GM12878 (cell line): Measurements from ENCODE around the gene BHLHE23.

Experiments used
- CBFB ChIP-seq: IDR thresholded peaks from 2 replicates; pipeline ENCODE4 v1.6.1; 2016; ENCODE audit warnings: antibody characterized with exemption, low read depth
- CEBPB ChIP-seq, 2 experiments: fragments of 150-350 bp in 1 of 2; IDR thresholded peaks; 2 replicates each; pipeline ENCODE4 v1.6.1; 2012 to 2014; ENCODE audit warnings: low read depth in 2 of 2, low read length in 2 of 2, borderline replicate concordance in 1 of 2, inconsistent platforms in 1 of 2
- CTCF ChIP-seq, 3 experiments: IDR thresholded peaks in 2 of 3; conservative IDR thresholded peaks in 1 of 3; 2 replicates each; pipeline ENCODE4 v1.5.1; 2011; ENCODE audit warnings: low read depth in 3 of 3, low read length in 3 of 3, mild to moderate bottlenecking in 3 of 3, control low read depth in 2 of 3, moderate library complexity in 2 of 3, inconsistent platforms in 1 of 3, mixed read lengths in 1 of 3; ENCODE audit not compliant: control insufficient read depth in 2 of 3, insufficient read depth in 1 of 3; ENCODE audit errors: extremely low read depth in 1 of 3
- KAT2A ChIP-seq: conservative IDR thresholded peaks from 2 replicates; pipeline ENCODE4 v1.6.1; 2011; ENCODE audit warnings: low read depth, low read length; ENCODE audit not compliant: control insufficient read depth
- MTA3 ChIP-seq: IDR thresholded peaks from 2 replicates; pipeline ENCODE4 v1.6.1; 2012; ENCODE audit warnings: low read length, inconsistent platforms, borderline replicate concordance
- NFIC ChIP-seq: IDR thresholded peaks from 2 replicates; pipeline ENCODE4 v1.6.1; 2012; ENCODE audit warnings: low read depth, mild to moderate bottlenecking, inconsistent platforms, low read length, moderate library complexity
- NR2C2 ChIP-seq: IDR thresholded peaks from 2 replicates; pipeline ENCODE4 v1.6.1; 2011; ENCODE audit warnings: borderline replicate concordance, low read depth; ENCODE audit not compliant: control insufficient read depth, insufficient read length
- RCOR1 ChIP-seq: conservative IDR thresholded peaks from 2 replicates; pipeline ENCODE4 v1.6.1; 2012; ENCODE audit warnings: low read depth, low read length, improper control_type of control experiment
- TF ChIP-seq, protein P1 (sequence below): fragments of 450-650 bp; IDR thresholded peaks from 2 replicates; pipeline ENCODE4 v1.6.1; 2016; ENCODE audit warnings: mild to moderate bottlenecking
- TF ChIP-seq, protein P2 (sequence below): IDR thresholded peaks from 2 replicates; pipeline ENCODE4 v1.6.1; 2012; ENCODE audit warnings: low read length, inconsistent platforms

DNA sequence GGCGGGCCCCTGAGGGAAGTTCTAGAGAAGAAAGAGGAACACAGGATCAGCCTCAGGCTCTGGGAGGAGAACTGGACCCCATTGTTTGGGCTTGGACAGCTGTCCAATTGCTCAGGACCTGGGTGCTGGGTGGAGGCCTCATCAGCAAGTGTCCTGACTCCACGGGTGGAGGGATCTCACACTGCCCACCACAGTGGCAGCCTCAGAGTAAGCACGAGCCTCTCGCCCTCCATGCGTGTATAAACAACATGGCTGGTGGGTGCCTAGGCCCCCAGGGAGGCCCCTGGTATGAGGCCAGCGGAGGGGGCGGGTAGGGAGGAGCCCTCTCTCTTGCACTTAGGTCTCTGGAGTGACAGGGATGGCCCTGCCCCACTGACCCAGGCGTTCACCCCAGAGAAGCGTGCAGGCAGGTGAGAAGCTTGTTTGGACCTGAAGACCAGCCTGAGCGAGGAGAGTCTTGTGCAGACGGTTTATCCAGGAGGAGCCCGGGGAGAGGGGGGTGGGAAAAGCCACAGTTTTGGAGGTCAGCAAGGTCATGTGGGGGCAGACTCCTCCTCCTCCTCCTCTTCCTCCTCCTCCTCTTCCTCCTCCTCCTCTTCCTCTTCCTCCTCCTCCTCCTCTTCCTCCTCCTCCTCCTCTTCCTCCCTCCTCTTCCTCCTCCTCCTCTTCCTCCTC is 41.9 kb upstream of the BHLHE23 start:
- TF ChIP-seq NFIC (no peak), CEBPB (IDR thresholded peaks at IDR 0.05; ENCODE audit: borderline replicate concordance in 1 of 2, low read depth in 2 of 2, low read length in 2 of 2) (no peak), KAT2A (no peak), CTCF (IDR thresholded peaks at IDR 0.05 in 2 of 3, conservative IDR thresholded peaks at IDR 0.05 in 1 of 3; ENCODE audit: control insufficient read depth in 2 of 3, extremely low read depth in 1 of 3, insufficient read depth in 1 of 3, low read depth in 3 of 3, low read length in 3 of 3) (no peak), MTA3 (no peak), CBFB (no peak), RCOR1 (no peak), NR2C2 (no peak)
- TF ChIP-seq, protein P1, sequence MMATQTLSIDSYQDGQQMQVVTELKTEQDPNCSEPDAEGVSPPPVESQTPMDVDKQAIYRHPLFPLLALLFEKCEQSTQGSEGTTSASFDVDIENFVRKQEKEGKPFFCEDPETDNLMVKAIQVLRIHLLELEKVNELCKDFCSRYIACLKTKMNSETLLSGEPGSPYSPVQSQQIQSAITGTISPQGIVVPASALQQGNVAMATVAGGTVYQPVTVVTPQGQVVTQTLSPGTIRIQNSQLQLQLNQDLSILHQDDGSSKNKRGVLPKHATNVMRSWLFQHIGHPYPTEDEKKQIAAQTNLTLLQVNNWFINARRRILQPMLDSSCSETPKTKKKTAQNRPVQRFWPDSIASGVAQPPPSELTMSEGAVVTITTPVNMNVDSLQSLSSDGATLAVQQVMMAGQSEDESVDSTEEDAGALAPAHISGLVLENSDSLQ, result no peak
- TF ChIP-seq, protein P2, sequence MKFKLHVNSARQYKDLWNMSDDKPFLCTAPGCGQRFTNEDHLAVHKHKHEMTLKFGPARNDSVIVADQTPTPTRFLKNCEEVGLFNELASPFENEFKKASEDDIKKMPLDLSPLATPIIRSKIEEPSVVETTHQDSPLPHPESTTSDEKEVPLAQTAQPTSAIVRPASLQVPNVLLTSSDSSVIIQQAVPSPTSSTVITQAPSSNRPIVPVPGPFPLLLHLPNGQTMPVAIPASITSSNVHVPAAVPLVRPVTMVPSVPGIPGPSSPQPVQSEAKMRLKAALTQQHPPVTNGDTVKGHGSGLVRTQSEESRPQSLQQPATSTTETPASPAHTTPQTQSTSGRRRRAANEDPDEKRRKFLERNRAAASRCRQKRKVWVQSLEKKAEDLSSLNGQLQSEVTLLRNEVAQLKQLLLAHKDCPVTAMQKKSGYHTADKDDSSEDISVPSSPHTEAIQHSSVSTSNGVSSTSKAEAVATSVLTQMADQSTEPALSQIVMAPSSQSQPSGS, result no peak
